Esophagus squamous epithelium (tissue), 5 donors: ENCODE results near the gene RNU6-9. TPM values are rescaled to one million over a fixed set of nuclear protein-coding genes. Genes with fewer than 3 reads are reported as not detected.

Source experiments
- DNase-seq: peaks from one replicate; lab custom pipeline; 2025; lab: John Stamatoyannopoulos, UW
- H3K27ac ChIP-seq, 4 donors: fragments of 200-600 bp; sonication (generic); one replicate each; pipeline ENCODE4 v1.5.1; 2016 to 2019; ENCODE audit warnings: mild to moderate bottlenecking in 1 of 4
- H3K27me3 ChIP-seq, 4 donors: fragments of 200-600 bp; sonication (generic); 1 replicate in 3 of 4; 2 replicates in 1 of 4; pipeline versions ENCODE4 v1.5.1 to v1.6.0; 2017 to 2021; ENCODE audit warnings: antibody characterized with exemption in 1 of 4
- H3K36me3 ChIP-seq, 3 donors: fragments of 200-600 bp; sonication (generic); one replicate each; pipeline ENCODE4 v1.5.1; 2016 to 2019
- H3K4me1 ChIP-seq, 3 donors: fragments of 200-600 bp; sonication (generic); one replicate each; pipeline ENCODE4 v1.5.1; 2017 to 2019
- H3K4me3 ChIP-seq, 4 donors: fragments of 200-600 bp; sonication (generic); 1 replicate in 3 of 4; 2 replicates in 1 of 4; pipeline ENCODE4 v1.5.1; 2016 to 2019; ENCODE audit warnings: mild to moderate bottlenecking in 2 of 4, moderate library complexity in 1 of 4
- H3K9me3 ChIP-seq, 3 donors: fragments of 200-600 bp; sonication (generic); one replicate each; pipeline ENCODE4 v1.5.1; 2016 to 2019
- POLR2A ChIP-seq, 4 donors: fragments of 450-650 bp; IDR thresholded peaks; one replicate each; pipeline ENCODE4 v1.6.1; 2017; ENCODE audit warnings: antibody characterized with exemption in 4 of 4, mild to moderate bottlenecking in 4 of 4, moderate library complexity in 3 of 4
- WGBS, 2 donors: methylation state at CpG; one replicate each; pipeline ENCODE4 v1.1.5; 2018; 5-methylcytosine and 5-hydroxymethylcytosine counted together
- intact Hi-C: fragments of 100-400 bp; cut with DNase I; formaldehyde crosslinking; loops from one replicate; pipeline ENCODE4 v1.15.0; 2022
- total RNA-seq, 4 donors: library from RNA; depleted of rRNA; stranded (reverse); fragments of >200 nt; gene quantifications; one replicate each; pipeline ENCODE4 v1.1.0, GENCODE V29; 2016
- TF ChIP-seq, protein P1 (sequence below), 6 experiments: fragments of 450-650 bp in 4 of 6; fragments of 200-600 bp in 2 of 6; sonication (generic) in 2 of 6; IDR thresholded peaks; one replicate each; pipeline ENCODE4 v1.5.1; 2016 to 2019; ENCODE audit warnings: antibody characterized with exemption in 6 of 6, mild to moderate bottlenecking in 4 of 6, moderate library complexity in 4 of 6
- donor health status: DM: yes; HTN: yes; CAD: no.

RNU6-9 gene
- total RNA-seq, 4 donors from 2014 or later: not detected

DNA sequence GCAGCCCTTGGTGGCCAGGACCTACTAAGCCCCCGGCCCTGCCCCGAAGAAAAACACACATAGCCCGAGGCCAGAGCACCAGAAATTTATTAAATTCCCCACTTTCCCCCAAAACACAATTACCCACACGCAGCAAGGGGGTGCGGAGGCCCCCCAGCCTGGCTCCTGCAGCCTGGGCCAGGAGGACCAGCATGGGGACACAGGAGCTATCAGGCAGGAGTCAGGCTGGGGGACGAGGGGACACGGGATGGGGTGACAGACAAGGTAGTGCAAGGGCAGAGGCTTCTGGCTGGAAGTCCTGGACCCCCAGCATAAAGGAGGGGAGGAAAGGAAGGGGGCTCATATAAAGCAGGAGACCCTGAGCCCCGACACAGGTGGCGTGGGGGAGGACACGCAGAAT lies 3.1 kb downstream of the RNU6-9 start:
- Histone ChIP-seq H3K27ac (no peak overlapping the region), H3K27me3 (no peaks in the 10 kb centered on the region), H3K36me3 (peaks cover 8 to 47% (median 20%) of the 10 kb centered on the region in 3 donors), H3K4me1 (peaks cover 5 to 31% (median 8%) of the 10 kb centered on the region in 3 donors), H3K4me3 (no peak overlapping the region), H3K9me3 (no peaks in the 10 kb centered on the region)
- intact Hi-C loops: no loop called here
- WGBS, 2 donors: 87 to 96% methylated on average over 7 to 8 of the region's 10 CpGs
- DNase-seq: no peak
- TF ChIP-seq POLR2A (IDR thresholded peaks at IDR 0.05): no peak
- TF ChIP-seq, protein P1, sequence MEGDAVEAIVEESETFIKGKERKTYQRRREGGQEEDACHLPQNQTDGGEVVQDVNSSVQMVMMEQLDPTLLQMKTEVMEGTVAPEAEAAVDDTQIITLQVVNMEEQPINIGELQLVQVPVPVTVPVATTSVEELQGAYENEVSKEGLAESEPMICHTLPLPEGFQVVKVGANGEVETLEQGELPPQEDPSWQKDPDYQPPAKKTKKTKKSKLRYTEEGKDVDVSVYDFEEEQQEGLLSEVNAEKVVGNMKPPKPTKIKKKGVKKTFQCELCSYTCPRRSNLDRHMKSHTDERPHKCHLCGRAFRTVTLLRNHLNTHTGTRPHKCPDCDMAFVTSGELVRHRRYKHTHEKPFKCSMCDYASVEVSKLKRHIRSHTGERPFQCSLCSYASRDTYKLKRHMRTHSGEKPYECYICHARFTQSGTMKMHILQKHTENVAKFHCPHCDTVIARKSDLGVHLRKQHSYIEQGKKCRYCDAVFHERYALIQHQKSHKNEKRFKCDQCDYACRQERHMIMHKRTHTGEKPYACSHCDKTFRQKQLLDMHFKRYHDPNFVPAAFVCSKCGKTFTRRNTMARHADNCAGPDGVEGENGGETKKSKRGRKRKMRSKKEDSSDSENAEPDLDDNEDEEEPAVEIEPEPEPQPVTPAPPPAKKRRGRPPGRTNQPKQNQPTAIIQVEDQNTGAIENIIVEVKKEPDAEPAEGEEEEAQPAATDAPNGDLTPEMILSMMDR (IDR thresholded peaks at IDR 0.05): no peak

DNA sequence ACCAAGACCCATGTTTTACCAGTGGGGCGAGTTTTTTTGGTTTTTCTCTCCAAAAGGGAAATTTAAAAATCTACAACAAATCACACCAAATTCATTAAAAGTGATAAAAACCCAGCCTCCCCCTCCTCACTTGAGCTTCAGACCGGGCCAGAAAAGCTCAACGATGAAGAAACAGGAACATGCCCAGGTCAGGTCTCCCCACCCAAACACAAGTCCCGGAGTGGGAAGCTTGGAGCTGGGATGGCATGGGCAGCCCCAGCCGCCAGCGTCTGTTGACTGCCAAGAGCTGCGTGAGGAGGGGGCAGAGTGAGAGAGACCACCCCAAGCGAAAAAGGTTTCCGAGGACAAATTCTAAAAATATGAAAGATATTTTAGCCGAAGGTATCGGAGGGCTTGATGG lies 3.7 kb downstream of the RNU6-9 start:
- Histone ChIP-seq H3K27ac (no peak overlapping the region), H3K27me3 (no peaks in the 10 kb centered on the region), H3K4me1 (peaks cover 2 to 26% (median 5%) of the 10 kb centered on the region in 3 donors), H3K36me3 (peaks cover 8 to 53% (median 20%) of the 10 kb centered on the region in 3 donors), H3K9me3 (no peaks in the 10 kb centered on the region), H3K4me3 (no peak overlapping the region)
- intact Hi-C loops: no loop called here
- TF ChIP-seq, protein P1 (IDR thresholded peaks at IDR 0.05): no peak
- TF ChIP-seq POLR2A (IDR thresholded peaks at IDR 0.05): no peak
- no peak for DNase-seq
- WGBS, 2 donors: 93 to 94% methylated on average over 5 to 10 of the region's 11 CpGs

DNA sequence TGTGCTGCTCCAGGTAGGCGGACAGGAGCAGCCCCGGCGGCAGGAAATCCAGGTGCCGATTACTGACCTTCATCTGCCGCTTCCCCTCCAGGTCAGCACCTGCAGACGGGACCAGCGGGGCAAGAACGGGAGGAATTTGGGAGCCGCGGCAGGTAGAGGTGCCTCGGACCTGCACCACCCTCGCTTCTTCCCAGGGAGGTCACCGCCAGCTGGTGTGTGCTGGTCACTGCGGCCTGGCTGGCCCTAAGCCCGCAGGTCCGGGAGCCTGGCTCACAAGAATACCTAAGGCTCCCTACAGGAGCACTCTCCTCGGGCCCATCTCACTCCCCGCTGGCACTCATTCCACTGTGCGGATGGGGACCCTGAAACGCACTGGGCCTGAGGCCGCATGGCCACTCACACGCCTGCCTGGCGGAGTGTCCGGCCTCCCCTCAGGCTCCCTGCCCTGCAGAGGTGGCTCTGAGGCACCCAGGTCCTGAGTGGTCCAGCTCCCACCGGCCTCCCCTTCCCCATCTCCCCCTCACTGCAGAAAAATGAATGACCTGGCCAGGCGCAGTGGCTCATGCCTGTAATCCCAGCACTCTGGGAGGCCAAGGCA lies 4.3 kb downstream of the RNU6-9 start:
- Histone ChIP-seq H3K9me3 (no peaks in the 10 kb centered on the region), H3K27me3 (no peaks in the 10 kb centered on the region), H3K27ac (no peak overlapping the region), H3K4me3 (no peak overlapping the region), H3K36me3 (peaks cover 8 to 58% (median 20%) of the 10 kb centered on the region in 3 donors), H3K4me1 (peaks cover 0 to 22% (median 0%) of the 10 kb centered on the region in 3 donors)
- DNase-seq: no peak
- WGBS, 2 donors: 87% methylated on average over 12 to 20 of the region's 26 CpGs
- intact Hi-C loops: no loop called here
- no peak for TF ChIP-seq POLR2A (IDR thresholded peaks at IDR 0.05)
- TF ChIP-seq, protein P1 (IDR thresholded peaks at IDR 0.05): no peak

DNA sequence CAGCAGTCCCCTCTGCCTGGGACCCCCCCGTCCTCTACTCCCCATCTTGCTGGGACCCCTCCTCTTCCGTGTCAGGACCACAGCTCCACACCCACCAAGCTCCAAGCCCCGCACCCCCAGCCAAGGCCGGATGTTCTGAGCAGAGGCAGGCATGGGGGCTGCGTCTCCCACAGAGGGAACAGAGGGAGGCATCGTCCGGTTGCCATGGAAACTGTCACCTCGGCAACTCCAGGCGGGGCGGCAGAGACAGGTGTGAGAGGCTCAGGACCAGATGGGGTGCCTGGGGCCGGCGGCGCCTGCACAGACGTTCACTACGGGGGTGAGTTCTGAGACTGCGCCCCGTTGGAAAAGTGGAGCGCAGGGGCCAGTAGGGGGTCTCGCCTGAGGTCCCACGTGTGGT lies 5.4 kb downstream of the RNU6-9 start:
- peaks cover 8 to 61% (median 20%) of the 10 kb centered on the region in 3 donors for H3K36me3 ChIP-seq
- WGBS, 2 donors: 84 to 100% methylated on average over 2 to 5 of the region's 20 CpGs
- intact Hi-C loops: no loop called here
- H3K9me3 ChIP-seq: no peaks in the 10 kb centered on the region
- DNase-seq: no peak
- peaks cover 4 to 27% (median 4%) of the 10 kb centered on the region in 3 donors for H3K4me1 ChIP-seq
- no peak overlapping the region for H3K4me3 ChIP-seq
- no peak overlapping the region for H3K27ac ChIP-seq
- no peak for TF ChIP-seq POLR2A (IDR thresholded peaks at IDR 0.05)
- TF ChIP-seq, protein P1 (IDR thresholded peaks at IDR 0.05): no peak
- H3K27me3 ChIP-seq: no peaks in the 10 kb centered on the region

DNA sequence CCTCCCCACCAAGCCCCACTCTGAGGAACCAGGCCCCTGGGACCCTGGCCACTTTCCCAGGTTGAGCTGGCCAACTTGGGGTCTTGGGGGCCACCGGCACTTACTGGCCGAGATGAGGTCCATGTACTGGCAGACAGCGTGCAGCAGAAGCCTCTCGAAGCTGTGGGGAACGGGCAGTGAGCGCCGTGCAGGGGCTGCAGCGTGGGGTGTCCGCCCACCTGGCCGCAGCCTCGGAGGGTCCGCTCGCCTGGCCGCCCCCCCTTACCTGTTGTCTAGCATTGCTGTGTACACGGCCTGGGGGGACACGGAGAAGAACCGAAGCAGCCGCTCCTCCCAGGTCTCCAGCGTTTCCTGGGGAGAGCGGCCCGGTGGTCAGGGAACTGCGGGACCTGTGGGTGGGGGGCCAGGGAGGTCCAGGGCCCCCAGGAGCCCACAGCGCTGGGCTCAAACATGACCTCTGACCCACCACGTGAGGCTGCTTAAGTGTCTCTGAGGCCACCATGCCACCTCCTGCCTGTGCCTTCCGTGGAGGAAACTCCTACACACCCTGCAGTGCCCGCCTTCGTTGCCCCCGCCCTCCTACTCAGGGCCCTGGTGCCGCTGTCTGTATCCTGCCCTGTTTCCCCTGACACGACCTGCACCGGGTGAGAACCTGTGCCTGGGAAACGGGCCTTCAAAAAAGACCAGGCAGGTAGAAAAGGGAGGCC lies 6.2 kb downstream of the RNU6-9 start:
- intact Hi-C loops: no loop called here
- Histone ChIP-seq H3K9me3 (no peaks in the 10 kb centered on the region), H3K4me3 (no peak overlapping the region), H3K4me1 (peaks cover 4 to 31% (median 8%) of the 10 kb centered on the region in 3 donors), H3K27ac (no peak overlapping the region), H3K27me3 (no peaks in the 10 kb centered on the region), H3K36me3 (peaks cover 8 to 61% (median 20%) of the 10 kb centered on the region in 3 donors)
- WGBS, 2 donors: 87 to 95% methylated on average over 11 to 24 of the region's 32 CpGs
- TF ChIP-seq POLR2A (IDR thresholded peaks at IDR 0.05): no peak
- TF ChIP-seq, protein P1 (IDR thresholded peaks at IDR 0.05): no peak
- no peak for DNase-seq
